ENCODE data around the gene RBM33.

RBM33 gene

DNA sequence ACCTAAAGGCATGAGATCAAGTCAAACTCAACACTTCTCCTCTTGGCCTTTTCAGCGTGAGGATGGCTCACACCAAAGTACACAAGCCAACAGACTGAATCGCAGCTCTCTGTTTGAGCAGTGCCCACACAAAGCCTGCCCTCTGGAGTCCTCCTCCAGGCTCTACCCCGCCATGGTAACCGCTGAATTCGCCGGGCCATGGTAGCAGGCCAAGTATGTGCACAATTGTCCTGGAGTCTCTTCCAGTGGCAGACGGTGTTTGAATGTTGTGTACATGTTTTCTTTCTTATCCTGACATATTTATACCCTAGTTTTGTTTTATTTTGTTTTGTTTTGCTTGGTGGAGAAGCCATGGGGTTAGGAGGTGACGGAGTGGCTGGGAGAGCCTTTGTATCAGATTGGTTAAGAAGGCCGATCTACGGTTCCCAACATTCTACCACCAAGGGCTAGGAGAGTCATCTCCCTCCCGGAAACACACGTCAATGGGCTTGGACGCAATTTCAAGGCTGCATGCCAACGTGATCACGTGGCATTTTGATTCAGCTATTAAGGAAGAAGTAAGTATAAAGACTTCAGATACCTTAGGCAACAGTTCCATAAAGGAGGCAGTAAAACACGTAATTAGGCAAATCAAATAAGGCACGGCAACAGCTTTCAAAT, 179.9 kb downstream of the RBM33 start:
- DNase-seq (ENCODE audit: low spot score), result no peak

DNA sequence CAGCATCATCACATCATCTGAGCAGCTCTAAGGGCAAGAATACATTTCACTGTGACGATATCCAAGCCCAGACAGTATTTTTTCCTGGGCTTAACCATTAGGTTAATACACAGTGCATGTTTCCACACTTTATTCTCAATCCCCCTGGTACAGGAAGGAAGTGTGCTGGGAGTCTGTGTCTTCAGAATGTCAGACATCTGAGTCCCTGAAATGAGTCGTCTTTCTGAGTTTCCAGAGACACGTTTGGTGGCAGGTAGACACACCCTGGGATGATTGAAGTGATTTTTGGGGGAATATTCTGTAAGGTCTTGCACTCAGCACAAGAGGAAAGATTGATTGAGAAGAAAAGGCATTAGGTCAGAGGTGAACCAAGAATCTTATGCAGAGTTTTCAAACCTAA, 180.9 kb downstream of the RBM33 start:
- no peak for DNase-seq (ENCODE audit: low spot score)

DNA sequence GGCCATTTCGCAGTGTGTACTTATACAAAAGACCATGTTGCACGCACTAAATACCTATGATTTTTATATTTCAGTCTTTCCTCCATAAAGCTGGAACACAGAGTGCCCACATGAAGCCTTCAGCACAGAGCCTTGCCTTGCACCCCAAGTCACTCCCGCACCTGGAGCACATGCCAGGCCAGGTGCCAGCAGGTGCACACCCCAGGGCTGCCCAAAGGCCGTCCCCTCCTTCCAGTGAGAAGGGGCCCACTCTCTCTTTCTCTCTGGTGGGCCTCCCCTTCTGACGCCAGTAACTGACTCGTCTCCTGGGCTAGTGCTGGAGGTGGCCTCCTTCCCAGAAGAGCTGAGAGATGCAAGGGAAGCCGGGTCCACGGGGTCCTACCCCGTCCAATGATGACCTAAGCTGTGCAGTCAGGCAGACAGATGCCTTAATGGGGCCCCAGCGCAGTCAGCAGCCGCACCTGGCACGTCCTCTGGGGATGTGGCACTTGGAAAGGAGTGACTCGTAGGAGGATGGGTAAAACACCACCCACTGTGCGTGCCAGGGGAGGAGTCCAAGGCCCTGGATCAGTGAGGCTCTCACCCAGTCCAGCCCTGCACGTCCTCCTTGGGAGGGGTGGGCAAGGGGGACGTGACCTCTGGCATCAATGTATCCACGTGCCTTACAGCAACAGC, 185.5 kb downstream of the RBM33 start:
- no peak for DNase-seq (ENCODE audit: low spot score)
